ENCODE results near the gene DLG2.

DNA sequence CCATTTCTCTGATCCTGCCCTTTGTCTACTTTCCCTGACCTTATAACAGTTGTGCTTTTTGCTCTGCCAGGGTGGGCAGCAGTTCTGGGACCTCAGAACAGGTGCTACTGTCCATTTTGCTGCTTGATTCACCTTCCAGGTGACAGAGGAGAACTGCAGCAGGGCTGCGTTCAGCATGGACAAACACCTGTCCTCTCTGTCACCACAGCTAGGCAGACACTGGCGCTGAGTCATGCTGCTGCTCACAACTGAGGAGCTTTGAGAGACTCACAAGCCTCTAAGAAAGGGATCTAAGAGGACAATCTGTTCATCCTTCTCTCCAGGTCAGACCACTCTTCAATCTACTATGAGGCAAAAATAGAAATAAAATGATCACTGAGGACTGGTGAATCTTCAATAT is 1196.5 kb downstream of the DLG2 start:
- TF ChIP-seq, protein P1, sequence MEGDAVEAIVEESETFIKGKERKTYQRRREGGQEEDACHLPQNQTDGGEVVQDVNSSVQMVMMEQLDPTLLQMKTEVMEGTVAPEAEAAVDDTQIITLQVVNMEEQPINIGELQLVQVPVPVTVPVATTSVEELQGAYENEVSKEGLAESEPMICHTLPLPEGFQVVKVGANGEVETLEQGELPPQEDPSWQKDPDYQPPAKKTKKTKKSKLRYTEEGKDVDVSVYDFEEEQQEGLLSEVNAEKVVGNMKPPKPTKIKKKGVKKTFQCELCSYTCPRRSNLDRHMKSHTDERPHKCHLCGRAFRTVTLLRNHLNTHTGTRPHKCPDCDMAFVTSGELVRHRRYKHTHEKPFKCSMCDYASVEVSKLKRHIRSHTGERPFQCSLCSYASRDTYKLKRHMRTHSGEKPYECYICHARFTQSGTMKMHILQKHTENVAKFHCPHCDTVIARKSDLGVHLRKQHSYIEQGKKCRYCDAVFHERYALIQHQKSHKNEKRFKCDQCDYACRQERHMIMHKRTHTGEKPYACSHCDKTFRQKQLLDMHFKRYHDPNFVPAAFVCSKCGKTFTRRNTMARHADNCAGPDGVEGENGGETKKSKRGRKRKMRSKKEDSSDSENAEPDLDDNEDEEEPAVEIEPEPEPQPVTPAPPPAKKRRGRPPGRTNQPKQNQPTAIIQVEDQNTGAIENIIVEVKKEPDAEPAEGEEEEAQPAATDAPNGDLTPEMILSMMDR (IDR thresholded peaks at IDR 0.05) = no peak
- TF ChIP-seq POLR2A (IDR thresholded peaks at IDR 0.05) = no peak

Measured in uterus (tissue), 2 donors.